GM12801 (cell line): ENCODE measurements around the gene PRPF40A.

ENCODE experiments used
- TF ChIP-seq, protein P1 (sequence below): IDR thresholded peaks from one replicate; pipeline ENCODE4 v1.5.1; 2011; ENCODE audit warnings: control low read depth; ENCODE audit not compliant: insufficient read length; ENCODE audit errors: extremely low read depth

The PRPF40A gene

GRCh38 chr2:152718909-152719645 is 1.8 kb upstream of the PRPF40A start:
- TF ChIP-seq, protein P1, sequence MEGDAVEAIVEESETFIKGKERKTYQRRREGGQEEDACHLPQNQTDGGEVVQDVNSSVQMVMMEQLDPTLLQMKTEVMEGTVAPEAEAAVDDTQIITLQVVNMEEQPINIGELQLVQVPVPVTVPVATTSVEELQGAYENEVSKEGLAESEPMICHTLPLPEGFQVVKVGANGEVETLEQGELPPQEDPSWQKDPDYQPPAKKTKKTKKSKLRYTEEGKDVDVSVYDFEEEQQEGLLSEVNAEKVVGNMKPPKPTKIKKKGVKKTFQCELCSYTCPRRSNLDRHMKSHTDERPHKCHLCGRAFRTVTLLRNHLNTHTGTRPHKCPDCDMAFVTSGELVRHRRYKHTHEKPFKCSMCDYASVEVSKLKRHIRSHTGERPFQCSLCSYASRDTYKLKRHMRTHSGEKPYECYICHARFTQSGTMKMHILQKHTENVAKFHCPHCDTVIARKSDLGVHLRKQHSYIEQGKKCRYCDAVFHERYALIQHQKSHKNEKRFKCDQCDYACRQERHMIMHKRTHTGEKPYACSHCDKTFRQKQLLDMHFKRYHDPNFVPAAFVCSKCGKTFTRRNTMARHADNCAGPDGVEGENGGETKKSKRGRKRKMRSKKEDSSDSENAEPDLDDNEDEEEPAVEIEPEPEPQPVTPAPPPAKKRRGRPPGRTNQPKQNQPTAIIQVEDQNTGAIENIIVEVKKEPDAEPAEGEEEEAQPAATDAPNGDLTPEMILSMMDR = no peak

- TF ChIP-seq, protein P1 = no peak
Observed at GRCh38 chr2:152718076-152718908, 1.0 kb upstream of the PRPF40A start, which contains the start of gene ARL6IP6. TSS of gene ARL6IP6 (plus strand) at chr2:152718620. CDS start at chr2:152718625, 5 bp downstream.

- TF ChIP-seq, protein P1 = no peak
Observed at GRCh38 chr2:152716805-152717227, 445 bp downstream of the PRPF40A start.

DNA sequence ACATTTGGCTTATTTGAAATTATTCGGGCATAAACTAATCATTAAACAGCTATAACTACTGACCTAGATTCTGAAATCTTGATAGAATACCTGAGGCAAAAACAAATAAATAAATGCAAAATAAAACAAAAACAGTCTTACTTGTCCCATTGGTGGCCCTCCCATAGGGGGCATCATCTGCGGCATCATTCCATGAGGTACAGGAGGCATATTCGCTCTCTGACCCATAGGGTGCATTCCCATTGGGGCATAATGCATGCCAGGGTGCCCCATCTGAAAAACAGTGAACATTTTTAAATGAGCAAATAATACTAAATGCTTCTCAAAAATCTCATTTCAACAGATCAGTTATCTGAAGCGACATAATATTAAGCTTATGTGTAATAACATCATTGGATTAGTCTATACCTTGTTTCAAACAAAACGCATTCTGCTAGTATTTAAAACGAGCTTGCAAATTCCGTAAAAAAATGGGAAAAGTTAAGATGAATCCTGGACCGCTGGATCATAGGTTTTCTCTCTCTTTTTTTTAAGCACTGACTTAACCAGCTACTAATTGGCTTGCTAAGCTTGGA is 1.3 kb downstream of the PRPF40A start:
- TF ChIP-seq, protein P1 = no peak

DNA sequence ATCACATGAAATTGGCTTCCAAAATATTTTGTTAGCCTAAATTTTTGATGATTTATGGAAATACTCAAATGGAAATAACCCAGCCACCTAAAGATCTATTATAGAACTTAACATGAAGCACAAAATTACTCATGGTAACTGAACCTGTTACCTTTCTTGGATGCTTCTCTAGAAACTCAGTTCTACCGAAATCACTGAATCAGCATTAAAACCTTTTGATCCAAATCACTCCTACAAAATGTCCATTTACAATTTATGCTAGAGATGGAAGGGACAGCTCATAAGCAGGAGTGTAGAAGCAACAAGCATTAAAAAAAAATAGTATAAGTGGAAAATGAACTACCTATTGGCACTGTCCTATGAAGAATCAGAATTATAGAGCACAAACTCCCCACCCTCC is 2.1 kb downstream of the PRPF40A start:
- TF ChIP-seq, protein P1 = no peak

DNA sequence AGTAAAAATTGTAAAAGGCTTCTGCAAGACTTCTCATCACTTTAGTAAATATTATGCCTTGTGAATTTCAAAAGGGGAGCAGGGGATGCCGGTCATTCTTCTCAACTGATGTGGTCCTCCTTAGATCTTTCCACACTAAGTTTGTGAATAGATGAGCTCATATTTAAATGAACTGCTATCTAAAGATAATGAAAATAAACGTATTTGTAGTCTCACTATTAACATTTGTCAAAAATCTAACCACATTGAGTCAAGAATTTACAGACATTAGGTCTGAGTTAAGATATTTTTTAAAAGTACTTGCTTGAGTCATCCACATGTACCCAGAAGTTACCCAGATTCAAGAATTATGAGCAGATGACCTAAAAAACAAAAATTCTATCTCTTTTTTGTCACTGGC is 6.5 kb downstream of the PRPF40A start:
- TF ChIP-seq, protein P1 = no peak

GRCh38 chr2:152708742-152709141 is 8.5 kb downstream of the PRPF40A start:
- TF ChIP-seq, protein P1 = no peak
